ENCODE data around the gene SRPK3.
"Not testable (repeated sequence)": the region's sequence is repeated elsewhere in the genome, so short reads cannot be mapped to it uniquely, and the experiment has no call there.

SRPK3 gene

DNA sequence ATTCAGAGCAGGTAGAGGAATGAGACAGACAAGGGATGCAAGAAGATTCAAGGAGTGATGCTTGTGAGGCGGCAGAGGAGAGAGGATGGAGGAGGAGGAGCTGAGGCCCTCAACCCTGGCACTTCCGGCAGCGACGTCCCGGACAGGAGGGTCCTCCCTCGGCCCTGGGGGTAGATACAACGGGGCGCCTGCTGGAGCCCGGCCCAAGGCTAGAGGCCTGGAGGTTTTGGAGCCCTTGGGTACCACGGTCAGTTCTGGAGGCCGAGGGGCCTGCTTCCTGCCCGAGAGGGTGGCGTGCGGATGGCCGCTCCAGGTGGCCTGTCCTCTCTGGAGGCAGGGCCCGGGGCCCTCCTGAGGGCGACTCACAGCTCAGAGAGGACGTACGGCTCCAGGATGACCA, 27.1 kb downstream of the SRPK3 start:
- Histone ChIP-seq H3K4me1 (no peaks in the 10 kb centered on the region), H3K9me3 (no peaks in the 10 kb centered on the region), H3K27me3 (no peaks in the 10 kb centered on the region), H3K36me3 (no peaks in the 10 kb centered on the region), H3K4me3 (ENCODE audit: low read depth, low read length) (no peak overlapping the region)
- DNase-seq: no peak
- no peak for TF ChIP-seq CTCF (IDR thresholded peaks at IDR 0.05; ENCODE audit: low read depth, low read length)

DNA sequence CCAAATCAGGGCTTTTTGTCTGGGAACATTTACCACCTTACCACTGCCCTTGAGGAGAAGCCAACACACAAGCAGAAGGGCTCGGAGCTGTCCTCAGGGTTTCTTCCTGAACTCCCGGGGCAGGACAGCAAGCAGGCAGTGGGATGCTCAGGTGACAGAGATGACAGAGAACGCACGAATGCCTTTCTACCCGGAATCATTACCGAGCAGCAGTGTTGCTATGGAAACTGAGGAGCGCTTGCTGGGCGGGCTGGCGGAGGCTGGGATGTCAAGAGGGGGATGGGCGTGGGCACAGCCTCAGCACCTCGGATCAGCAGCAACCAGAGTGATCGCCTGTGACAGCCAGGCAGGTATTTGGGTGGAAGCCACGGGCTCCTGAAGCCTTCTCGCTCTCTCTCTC, 31.4 kb downstream of the SRPK3 start:
- TF ChIP-seq CTCF (IDR thresholded peaks at IDR 0.05; ENCODE audit: low read depth, low read length): no peak
- DNase-seq: no peak
- Histone ChIP-seq H3K36me3 (no peaks in the 10 kb centered on the region), H3K4me3 (ENCODE audit: low read depth, low read length) (no peak overlapping the region), H3K27me3 (no peaks in the 10 kb centered on the region), H3K4me1 (no peaks in the 10 kb centered on the region), H3K9me3 (no peaks in the 10 kb centered on the region)

- DNase-seq: no peak
- H3K27me3 ChIP-seq: no peaks in the 10 kb centered on the region
- H3K4me1 ChIP-seq: no peaks in the 10 kb centered on the region
- no peak overlapping the region for H3K4me3 ChIP-seq (ENCODE audit: low read depth, low read length)
- H3K9me3 ChIP-seq: no peaks in the 10 kb centered on the region
- no peak for TF ChIP-seq CTCF (IDR thresholded peaks at IDR 0.05; ENCODE audit: low read depth, low read length)
- no peaks in the 10 kb centered on the region for H3K36me3 ChIP-seq
These were observed 32.3 kb downstream of the SRPK3 start for GRCh38 chrX:153813161-153813560.

GRCh38 chrX:153814591-153815315, 33.9 kb downstream of the SRPK3 start:
- Histone ChIP-seq H3K4me3 (ENCODE audit: low read depth, low read length) (no peak overlapping the region), H3K27me3 (no peaks in the 10 kb centered on the region), H3K9me3 (no peaks in the 10 kb centered on the region), H3K4me1 (no peaks in the 10 kb centered on the region; the same call in 1 of the 2 replicates), H3K36me3 (no peaks in the 10 kb centered on the region)
- TF ChIP-seq CTCF (IDR thresholded peaks at IDR 0.05; ENCODE audit: low read depth, low read length): no peak
- no peak for DNase-seq

GRCh38 chrX:153816831-153817690, 36.2 kb downstream of the SRPK3 start:
- no peak for DNase-seq
- H3K27me3 ChIP-seq: no peaks in the 10 kb centered on the region
- TF ChIP-seq CTCF (IDR thresholded peaks at IDR 0.05; ENCODE audit: low read depth, low read length): no peak
- H3K4me1 ChIP-seq: peaks cover 5% of the 10 kb centered on the region
- no peak overlapping the region for H3K4me3 ChIP-seq (ENCODE audit: low read depth, low read length)
- no peaks in the 10 kb centered on the region for H3K9me3 ChIP-seq
- no peaks in the 10 kb centered on the region for H3K36me3 ChIP-seq

DNA sequence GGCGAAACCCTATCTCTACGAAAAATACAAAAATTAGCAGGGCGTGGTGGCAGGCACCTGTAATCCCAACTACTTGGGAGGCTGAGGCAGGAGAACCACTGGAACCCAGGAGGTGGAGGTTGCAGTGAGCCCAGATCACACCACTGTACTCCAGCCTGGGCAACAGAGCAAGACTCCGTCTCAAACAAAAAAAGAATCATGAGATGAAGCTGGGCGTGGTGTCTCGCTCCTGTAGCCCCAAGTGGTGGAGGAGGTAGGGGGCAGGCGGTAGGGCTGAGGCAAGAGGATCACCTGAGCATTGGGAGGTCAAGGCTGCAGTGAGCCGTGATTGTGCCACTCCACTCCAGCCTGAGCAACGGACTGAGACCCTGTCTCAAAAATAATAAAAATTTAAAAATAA, 37.2 kb downstream of the SRPK3 start:
- not testable (repeated sequence) for DNase-seq; H3K27me3 ChIP-seq; H3K4me1 ChIP-seq; H3K36me3 ChIP-seq; H3K9me3 ChIP-seq; H3K4me3 ChIP-seq (ENCODE audit: low read depth, low read length)

All from BE2C (cell line).